NCI-H2196 (cell line): ENCODE results near the gene KIRREL3.

Source experiments
- DNase-seq: peaks from one replicate; lab custom pipeline; 2025; ENCODE audit not compliant: unreplicated experiment; lab: John Stamatoyannopoulos, UW

Gene KIRREL3

GRCh38 chr11:126997641-126998040 lies 2.9 kb downstream of the KIRREL3 start:
- no peak for DNase-seq

GRCh38 chr11:126997196-126997595 lies 3.4 kb downstream of the KIRREL3 start:
- DNase-seq, result no peak

- DNase-seq, result no peak
Measured at GRCh38 chr11:126996036-126996804, 4.3 kb downstream of the KIRREL3 start.

GRCh38 chr11:126993599-126993998 lies 7.0 kb downstream of the KIRREL3 start:
- no peak for DNase-seq

GRCh38 chr11:126992804-126993111 lies 7.8 kb downstream of the KIRREL3 start:
- no peak for DNase-seq

GRCh38 chr11:126992065-126992803 lies 8.3 kb downstream of the KIRREL3 start:
- DNase-seq, result no peak

- no peak for DNase-seq
Measured at GRCh38 chr11:126991596-126991995, 9.0 kb downstream of the KIRREL3 start.

- DNase-seq, result no peak
Measured at GRCh38 chr11:126990716-126991480, 9.7 kb downstream of the KIRREL3 start.

GRCh38 chr11:126989942-126990715 lies 10.4 kb downstream of the KIRREL3 start:
- DNase-seq, result peak; percentile 74

- DNase-seq, result no peak
Measured at GRCh38 chr11:126988655-126989054, 11.9 kb downstream of the KIRREL3 start.

GRCh38 chr11:126981635-126982034 lies 18.9 kb downstream of the KIRREL3 start:
- no peak for DNase-seq

GRCh38 chr11:126978911-126979310 lies 21.7 kb downstream of the KIRREL3 start:
- peak; percentile 77 for DNase-seq

GRCh38 chr11:126978165-126978564 lies 22.4 kb downstream of the KIRREL3 start:
- peak; percentile 19 for DNase-seq

GRCh38 chr11:126973051-126973450 lies 27.5 kb downstream of the KIRREL3 start:
- no peak for DNase-seq

GRCh38 chr11:126971305-126971704 lies 29.3 kb downstream of the KIRREL3 start:
- no peak for DNase-seq

- DNase-seq, result peak; percentile 33
Measured at GRCh38 chr11:126969865-126970479, 30.6 kb downstream of the KIRREL3 start.

GRCh38 chr11:126968915-126969314 lies 31.7 kb downstream of the KIRREL3 start:
- no peak for DNase-seq

GRCh38 chr11:126965331-126965730 lies 35.2 kb downstream of the KIRREL3 start:
- no peak for DNase-seq

GRCh38 chr11:126963603-126964363 lies 36.8 kb downstream of the KIRREL3 start:
- no peak for DNase-seq

- no peak for DNase-seq
Measured at GRCh38 chr11:126963115-126963514, 37.5 kb downstream of the KIRREL3 start.
